ENCODE data around the gene ELAC1.
"Not testable (repeated sequence)": the region's sequence is repeated elsewhere in the genome, so short reads cannot be mapped to it uniquely, and the experiment has no call there.

The ELAC1 gene

DNA sequence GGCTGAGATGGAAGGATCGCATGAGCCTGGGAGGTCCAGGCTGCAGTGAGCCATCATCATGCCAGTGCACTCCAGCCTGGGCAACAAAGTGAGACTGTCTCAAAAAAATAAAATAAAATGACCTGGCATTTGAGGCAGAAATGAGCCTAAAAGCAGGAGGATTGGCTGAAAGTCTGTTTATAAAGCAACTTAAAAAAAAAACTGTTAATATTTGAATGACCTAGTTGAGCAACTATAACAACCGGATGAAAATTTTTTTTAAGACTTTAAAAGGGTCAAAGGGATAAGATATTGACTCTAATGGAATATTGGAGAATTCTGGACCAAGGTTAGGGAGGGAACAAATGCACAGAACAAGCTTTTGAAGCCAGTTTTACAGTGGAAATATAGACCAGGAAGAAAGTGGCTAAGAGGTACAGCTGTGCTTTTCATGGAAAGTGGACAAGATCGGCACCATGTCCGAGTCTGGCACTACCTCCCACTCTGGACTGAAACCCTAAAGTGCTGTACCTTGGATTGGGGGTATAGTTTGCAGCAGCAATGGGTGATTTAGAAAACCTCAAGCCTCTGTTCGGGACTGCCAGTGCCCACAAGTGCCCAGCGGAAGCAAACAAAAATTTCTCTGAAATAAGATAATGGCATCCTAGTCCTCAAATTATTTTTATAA is 33.2 kb upstream of the ELAC1 start:
- TF ChIP-seq, protein P1, sequence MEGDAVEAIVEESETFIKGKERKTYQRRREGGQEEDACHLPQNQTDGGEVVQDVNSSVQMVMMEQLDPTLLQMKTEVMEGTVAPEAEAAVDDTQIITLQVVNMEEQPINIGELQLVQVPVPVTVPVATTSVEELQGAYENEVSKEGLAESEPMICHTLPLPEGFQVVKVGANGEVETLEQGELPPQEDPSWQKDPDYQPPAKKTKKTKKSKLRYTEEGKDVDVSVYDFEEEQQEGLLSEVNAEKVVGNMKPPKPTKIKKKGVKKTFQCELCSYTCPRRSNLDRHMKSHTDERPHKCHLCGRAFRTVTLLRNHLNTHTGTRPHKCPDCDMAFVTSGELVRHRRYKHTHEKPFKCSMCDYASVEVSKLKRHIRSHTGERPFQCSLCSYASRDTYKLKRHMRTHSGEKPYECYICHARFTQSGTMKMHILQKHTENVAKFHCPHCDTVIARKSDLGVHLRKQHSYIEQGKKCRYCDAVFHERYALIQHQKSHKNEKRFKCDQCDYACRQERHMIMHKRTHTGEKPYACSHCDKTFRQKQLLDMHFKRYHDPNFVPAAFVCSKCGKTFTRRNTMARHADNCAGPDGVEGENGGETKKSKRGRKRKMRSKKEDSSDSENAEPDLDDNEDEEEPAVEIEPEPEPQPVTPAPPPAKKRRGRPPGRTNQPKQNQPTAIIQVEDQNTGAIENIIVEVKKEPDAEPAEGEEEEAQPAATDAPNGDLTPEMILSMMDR (IDR thresholded peaks at IDR 0.05; ENCODE audit: insufficient read depth, low read depth, low read length, missing control alignments) = no peak

GRCh38 chr18:50935493-50936191 is 32.2 kb upstream of the ELAC1 start:
- TF ChIP-seq, protein P1 (IDR thresholded peaks at IDR 0.05; ENCODE audit: insufficient read depth, low read depth, low read length, missing control alignments) = no peak
- no peak for DNase-seq (ENCODE audit: low read depth)
- H3K4me3 ChIP-seq (ENCODE audit: low read depth, low read length) = no peak overlapping the region

More for the DNA sequence above, 33.2 kb upstream of the ELAC1 start:
- no peak overlapping the region for H3K4me3 ChIP-seq (ENCODE audit: low read depth, low read length)
- DNase-seq (ENCODE audit: low read depth) = no peak

DNA sequence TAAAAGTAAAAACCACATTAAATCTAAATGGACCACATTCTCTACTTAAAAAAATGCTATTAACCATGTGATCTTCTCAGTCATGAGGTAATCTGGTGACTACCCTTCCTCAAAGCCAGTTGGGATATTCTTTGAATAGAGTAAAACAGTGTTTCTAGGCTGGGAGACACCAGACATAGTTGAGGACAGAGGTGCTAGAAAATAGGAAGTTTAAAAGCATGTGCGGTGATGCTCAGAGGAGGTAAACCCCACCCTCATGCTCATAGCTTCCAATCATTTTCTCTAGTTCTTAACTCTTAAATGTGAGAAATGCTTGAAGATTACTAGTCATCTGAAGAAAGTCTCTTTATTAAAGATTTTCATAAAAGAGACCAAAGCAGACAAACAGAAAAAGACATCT is 30.7 kb upstream of the ELAC1 start:
- H3K4me3 ChIP-seq (ENCODE audit: low read depth, low read length) = no peak overlapping the region
- TF ChIP-seq, protein P1 (IDR thresholded peaks at IDR 0.05; ENCODE audit: insufficient read depth, low read depth, low read length, missing control alignments) = no peak
- DNase-seq (ENCODE audit: low read depth) = no peak

DNA sequence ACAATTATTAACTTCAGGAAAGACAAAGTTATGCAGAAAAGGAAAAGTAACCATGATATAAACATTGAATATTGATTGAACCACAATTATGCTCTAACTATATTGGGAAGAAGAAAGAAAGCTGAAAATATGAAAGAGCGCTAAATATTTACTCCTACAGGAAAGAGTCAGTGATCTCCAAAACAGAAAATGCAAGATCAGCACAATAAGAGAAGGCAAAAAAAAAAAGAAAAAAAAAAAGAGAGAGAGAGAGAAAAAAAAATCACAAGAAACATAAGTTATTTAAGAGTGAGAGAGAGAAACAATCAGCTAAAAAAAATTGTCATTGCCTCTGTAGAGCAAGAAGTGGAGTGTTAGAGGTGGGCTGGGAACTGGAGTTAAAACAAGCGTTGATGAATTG is 28.9 kb upstream of the ELAC1 start:
- DNase-seq (ENCODE audit: low read depth) = no peak
- TF ChIP-seq, protein P1 (IDR thresholded peaks at IDR 0.05; ENCODE audit: insufficient read depth, low read depth, low read length, missing control alignments) = no peak

GRCh38 chr18:50944245-50944932 is 23.5 kb upstream of the ELAC1 start:
- no peak overlapping the region for H3K4me3 ChIP-seq (ENCODE audit: low read depth, low read length)
- TF ChIP-seq, protein P1 (IDR thresholded peaks at IDR 0.05; ENCODE audit: insufficient read depth, low read depth, low read length, missing control alignments) = no peak
- no peak for DNase-seq (ENCODE audit: low read depth)

More for the DNA sequence above, 28.9 kb upstream of the ELAC1 start:
- no peak overlapping the region for H3K4me3 ChIP-seq (ENCODE audit: low read depth, low read length)

GRCh38 chr18:50945918-50946317 is 21.9 kb upstream of the ELAC1 start:
- not testable (repeated sequence) for H3K4me3 ChIP-seq (ENCODE audit: low read depth, low read length); DNase-seq (ENCODE audit: low read depth)

- DNase-seq (ENCODE audit: low read depth) = no peak
- TF ChIP-seq, protein P1 (IDR thresholded peaks at IDR 0.05; ENCODE audit: insufficient read depth, low read depth, low read length, missing control alignments) = no peak
- H3K4me3 ChIP-seq (ENCODE audit: low read depth, low read length) = no peak overlapping the region
Measured at GRCh38 chr18:50947899-50948298, 19.9 kb upstream of the ELAC1 start.

Data from GM12865 (cell line).